Esophagus squamous epithelium (tissue), 5 donors: Measurements from ENCODE around the gene VAV2. TPM values are rescaled to one million over a fixed set of nuclear protein-coding genes. Genes with fewer than 3 reads are reported as not detected.

Experiments used
- DNase-seq: peaks from one replicate; lab custom pipeline; 2025; lab: John Stamatoyannopoulos, UW
- H3K27ac ChIP-seq, 4 donors: fragments of 200-600 bp; sonication (generic); one replicate each; pipeline ENCODE4 v1.5.1; 2016 to 2019; ENCODE audit warnings: mild to moderate bottlenecking in 1 of 4
- H3K27me3 ChIP-seq, 4 donors: fragments of 200-600 bp; sonication (generic); 1 replicate in 3 of 4; 2 replicates in 1 of 4; pipeline versions ENCODE4 v1.5.1 to v1.6.0; 2017 to 2021; ENCODE audit warnings: antibody characterized with exemption in 1 of 4
- H3K36me3 ChIP-seq, 3 donors: fragments of 200-600 bp; sonication (generic); one replicate each; pipeline ENCODE4 v1.5.1; 2016 to 2019
- H3K4me1 ChIP-seq, 3 donors: fragments of 200-600 bp; sonication (generic); one replicate each; pipeline ENCODE4 v1.5.1; 2017 to 2019
- H3K4me3 ChIP-seq, 4 donors: fragments of 200-600 bp; sonication (generic); 1 replicate in 3 of 4; 2 replicates in 1 of 4; pipeline ENCODE4 v1.5.1; 2016 to 2019; ENCODE audit warnings: mild to moderate bottlenecking in 2 of 4, moderate library complexity in 1 of 4
- H3K9me3 ChIP-seq, 3 donors: fragments of 200-600 bp; sonication (generic); one replicate each; pipeline ENCODE4 v1.5.1; 2016 to 2019
- POLR2A ChIP-seq, 4 donors: fragments of 450-650 bp; IDR thresholded peaks; one replicate each; pipeline ENCODE4 v1.6.1; 2017; ENCODE audit warnings: antibody characterized with exemption in 4 of 4, mild to moderate bottlenecking in 4 of 4, moderate library complexity in 3 of 4
- WGBS, 2 donors: methylation state at CpG; one replicate each; pipeline ENCODE4 v1.1.5; 2018; 5-methylcytosine and 5-hydroxymethylcytosine counted together
- intact Hi-C: fragments of 100-400 bp; cut with DNase I; formaldehyde crosslinking; loops from one replicate; pipeline ENCODE4 v1.15.0; 2022
- total RNA-seq, 4 donors: library from RNA; depleted of rRNA; stranded (reverse); fragments of >200 nt; gene quantifications; one replicate each; pipeline ENCODE4 v1.1.0, GENCODE V29; 2016
- TF ChIP-seq, protein P1 (sequence below), 6 experiments: fragments of 450-650 bp in 4 of 6; fragments of 200-600 bp in 2 of 6; sonication (generic) in 2 of 6; IDR thresholded peaks; one replicate each; pipeline ENCODE4 v1.5.1; 2016 to 2019; ENCODE audit warnings: antibody characterized with exemption in 6 of 6, mild to moderate bottlenecking in 4 of 6, moderate library complexity in 4 of 6
- donor health status: DM: yes; HTN: yes; CAD: no.

VAV2 gene
- total RNA-seq, 4 donors from 2014 or later, result 3.8 to 7.6 (median 5.7) TPM

DNA sequence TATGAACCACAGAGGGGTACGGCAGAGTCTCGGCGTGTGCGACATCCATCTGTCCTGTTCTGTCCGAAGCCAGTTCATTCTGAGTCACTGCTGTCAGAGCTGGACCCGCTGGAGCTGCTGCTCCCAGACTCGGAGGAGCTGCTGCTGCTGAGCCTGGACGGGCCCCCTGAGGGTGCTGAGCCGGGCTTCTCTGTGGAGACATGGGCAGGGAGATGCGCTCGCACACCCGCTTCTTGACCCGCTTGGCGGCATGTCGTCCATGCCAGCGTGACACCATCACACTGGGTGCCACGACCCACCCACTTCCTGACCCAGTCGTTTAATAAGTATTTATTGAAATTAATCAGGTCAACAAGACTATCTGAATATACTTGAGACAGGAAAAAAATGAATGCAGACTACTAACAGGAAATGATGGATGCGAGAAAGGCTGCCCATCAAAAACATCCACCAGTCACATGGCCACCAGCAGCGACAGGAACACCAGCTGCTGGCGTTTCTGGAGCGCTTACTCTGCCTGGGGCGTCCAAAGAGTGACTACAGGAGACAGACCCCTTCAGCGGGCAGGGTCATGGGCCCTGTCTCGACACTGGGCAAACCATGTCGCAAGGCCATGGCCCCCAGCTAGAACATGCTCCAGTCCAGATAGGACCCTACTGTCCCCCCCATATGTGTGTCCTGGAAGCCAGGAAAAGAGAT lies 41.5 kb upstream of the VAV2 start:
- no peaks in the 10 kb centered on the region for H3K9me3 ChIP-seq
- no peaks in the 10 kb centered on the region for H3K27me3 ChIP-seq
- no peak overlapping the region for H3K4me3 ChIP-seq
- 84 to 87% methylated on average over 10 to 15 of the region's 26 CpGs for WGBS, 2 donors
- DNase-seq, result no peak
- no peak overlapping the region for H3K27ac ChIP-seq
- intact Hi-C loops, result no loop called here
- peaks cover 33 to 100% (median 40%) of the 10 kb centered on the region in 3 donors for H3K36me3 ChIP-seq
- no peaks in the 10 kb centered on the region for H3K4me1 ChIP-seq
- TF ChIP-seq POLR2A (IDR thresholded peaks at IDR 0.05), result no peak
- TF ChIP-seq, protein P1, sequence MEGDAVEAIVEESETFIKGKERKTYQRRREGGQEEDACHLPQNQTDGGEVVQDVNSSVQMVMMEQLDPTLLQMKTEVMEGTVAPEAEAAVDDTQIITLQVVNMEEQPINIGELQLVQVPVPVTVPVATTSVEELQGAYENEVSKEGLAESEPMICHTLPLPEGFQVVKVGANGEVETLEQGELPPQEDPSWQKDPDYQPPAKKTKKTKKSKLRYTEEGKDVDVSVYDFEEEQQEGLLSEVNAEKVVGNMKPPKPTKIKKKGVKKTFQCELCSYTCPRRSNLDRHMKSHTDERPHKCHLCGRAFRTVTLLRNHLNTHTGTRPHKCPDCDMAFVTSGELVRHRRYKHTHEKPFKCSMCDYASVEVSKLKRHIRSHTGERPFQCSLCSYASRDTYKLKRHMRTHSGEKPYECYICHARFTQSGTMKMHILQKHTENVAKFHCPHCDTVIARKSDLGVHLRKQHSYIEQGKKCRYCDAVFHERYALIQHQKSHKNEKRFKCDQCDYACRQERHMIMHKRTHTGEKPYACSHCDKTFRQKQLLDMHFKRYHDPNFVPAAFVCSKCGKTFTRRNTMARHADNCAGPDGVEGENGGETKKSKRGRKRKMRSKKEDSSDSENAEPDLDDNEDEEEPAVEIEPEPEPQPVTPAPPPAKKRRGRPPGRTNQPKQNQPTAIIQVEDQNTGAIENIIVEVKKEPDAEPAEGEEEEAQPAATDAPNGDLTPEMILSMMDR (IDR thresholded peaks at IDR 0.05), result no peak

DNA sequence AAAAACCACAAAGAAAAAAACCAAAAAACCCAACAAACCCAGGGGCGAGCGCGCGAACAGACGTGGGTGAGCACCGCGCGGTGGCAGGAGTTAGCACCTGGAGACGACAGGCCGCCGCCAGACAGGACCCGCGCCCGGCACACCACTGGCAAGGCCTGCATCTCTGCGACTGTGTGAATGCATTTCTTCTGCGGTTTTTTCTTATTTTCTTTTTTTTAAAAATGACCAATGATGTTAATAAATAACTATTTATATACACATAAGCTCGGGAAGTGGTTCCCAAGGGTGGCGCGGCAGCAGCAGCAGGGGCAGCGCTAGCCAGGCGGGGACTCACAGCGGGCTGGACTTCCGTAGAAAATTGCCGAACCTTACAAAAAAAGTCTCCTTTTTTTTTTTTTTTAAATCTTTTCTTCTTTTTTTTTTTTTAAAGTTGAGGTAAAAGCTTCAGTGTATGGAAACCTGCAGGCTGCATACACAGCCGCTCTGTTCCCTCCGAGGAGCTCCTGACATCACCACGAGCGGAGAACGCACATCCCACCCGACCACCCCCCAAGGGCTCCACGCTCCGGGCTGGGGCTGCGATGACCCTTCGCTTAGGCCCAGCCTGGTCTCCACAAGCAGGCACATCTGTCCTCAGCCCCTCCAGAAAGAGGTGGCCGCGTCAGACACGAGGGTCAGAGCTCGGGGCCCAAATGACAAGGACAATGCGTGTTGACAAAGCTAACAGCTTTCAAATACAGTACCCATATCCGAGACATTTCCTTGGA lies 40.5 kb upstream of the VAV2 start:
- intact Hi-C loops, result no loop called here
- Histone ChIP-seq H3K9me3 (no peaks in the 10 kb centered on the region), H3K27ac (no peak overlapping the region), H3K4me3 (no peak overlapping the region), H3K27me3 (no peaks in the 10 kb centered on the region), H3K4me1 (no peaks in the 10 kb centered on the region), H3K36me3 (peaks cover 33 to 97% (median 40%) of the 10 kb centered on the region in 3 donors)
- 90 to 91% methylated on average over 28 to 34 of the region's 40 CpGs for WGBS, 2 donors
- TF ChIP-seq, protein P1 (IDR thresholded peaks at IDR 0.05), result no peak
- TF ChIP-seq POLR2A (IDR thresholded peaks at IDR 0.05), result no peak
- DNase-seq, result no peak

DNA sequence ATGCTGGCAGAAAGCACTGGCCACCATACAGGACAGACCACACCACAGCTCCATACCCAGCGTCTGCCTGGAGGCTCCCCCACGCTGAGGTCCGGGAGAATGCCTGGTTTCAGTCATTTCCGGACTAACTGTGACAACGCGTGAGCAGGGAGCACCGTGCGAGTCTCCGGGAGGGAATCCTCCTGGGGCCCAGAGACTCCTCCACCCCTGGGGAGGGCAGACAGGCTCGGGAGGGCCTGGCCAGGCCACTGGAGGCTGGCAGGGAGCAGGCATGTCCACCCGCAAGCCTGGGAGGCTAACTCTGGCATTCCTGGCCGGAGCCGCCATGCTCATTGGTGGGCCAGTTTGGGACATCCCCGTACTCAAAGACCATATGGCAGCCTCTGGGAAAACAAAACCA lies 39.7 kb upstream of the VAV2 start:
- intact Hi-C loops, result no loop called here
- H3K36me3 ChIP-seq, result peaks cover 33 to 96% (median 40%) of the 10 kb centered on the region in 3 donors
- no peaks in the 10 kb centered on the region for H3K4me1 ChIP-seq
- 87 to 95% methylated on average over 4 to 14 of the region's 14 CpGs for WGBS, 2 donors
- no peaks in the 10 kb centered on the region for H3K27me3 ChIP-seq
- H3K27ac ChIP-seq, result no peak overlapping the region
- no peak for DNase-seq
- TF ChIP-seq POLR2A (IDR thresholded peaks at IDR 0.05), result no peak
- TF ChIP-seq, protein P1 (IDR thresholded peaks at IDR 0.05), result no peak
- H3K9me3 ChIP-seq, result no peaks in the 10 kb centered on the region
- H3K4me3 ChIP-seq, result no peak overlapping the region

DNA sequence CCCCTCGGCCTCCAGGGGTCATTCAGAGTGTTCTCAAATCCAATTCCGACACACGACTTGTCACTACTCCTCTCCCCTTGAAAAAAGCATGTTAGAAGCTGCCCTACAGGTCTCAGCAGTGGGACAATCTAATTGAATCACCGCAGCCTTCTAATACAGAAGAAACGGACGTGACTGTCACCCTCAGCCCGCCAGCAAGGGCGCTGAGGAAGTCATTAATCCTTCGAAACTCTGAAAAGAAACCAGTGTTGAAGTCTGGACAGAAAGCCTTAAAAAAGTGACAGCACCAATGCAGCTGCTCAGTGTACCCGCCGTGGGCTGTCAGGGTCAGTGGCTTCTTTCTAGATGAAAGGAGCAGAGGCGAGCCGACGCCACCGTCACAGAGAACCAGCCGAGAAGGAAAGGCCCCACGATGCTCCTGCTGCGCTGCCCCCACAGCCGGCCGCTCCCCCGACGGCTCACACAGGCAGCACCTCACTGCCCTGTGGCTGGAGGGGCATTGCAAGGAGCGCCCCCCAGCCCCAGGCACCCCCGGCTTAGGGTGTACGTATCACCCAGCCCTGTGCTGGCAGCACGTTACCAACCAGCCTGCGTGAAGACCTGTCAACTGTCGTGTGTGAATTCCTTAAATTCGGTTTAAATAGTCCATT lies 38.8 kb upstream of the VAV2 start:
- intact Hi-C loops, result no loop called here
- peaks cover 29 to 88% (median 37%) of the 10 kb centered on the region in 3 donors for H3K36me3 ChIP-seq
- DNase-seq, result no peak
- WGBS, 2 donors, result 76 to 79% methylated on average over 16 to 18 of the region's 29 CpGs
- H3K4me3 ChIP-seq, result no peak overlapping the region
- no peak for TF ChIP-seq POLR2A (IDR thresholded peaks at IDR 0.05)
- TF ChIP-seq, protein P1 (IDR thresholded peaks at IDR 0.05), result no peak
- H3K27me3 ChIP-seq, result no peaks in the 10 kb centered on the region
- peaks cover 5 to 7% (median 7%) of the 10 kb centered on the region in 3 donors for H3K4me1 ChIP-seq
- no peak overlapping the region for H3K27ac ChIP-seq
- H3K9me3 ChIP-seq, result no peaks in the 10 kb centered on the region
